H1 (cell line): ENCODE data around the gene DPH5. TPM values are rescaled to one million over a fixed set of nuclear protein-coding genes. Genes with fewer than 3 reads are reported as not detected.

ENCODE experiments used
- CTCF ChIA-PET: fragments of 300-600 bp; sonication (Branson Sonifier 250); formaldehyde crosslinking; loops from one replicate; lab custom pipeline; 2021; ENCODE audit not compliant: partially characterized antibody; lab: Charles Lee
- POLR2A ChIA-PET: fragments of 300-600 bp; sonication (Branson Sonifier 250); formaldehyde crosslinking; loops from one replicate; lab custom pipeline; 2021; ENCODE audit warnings: inconsistent platforms; ENCODE audit not compliant: partially characterized antibody; lab: Charles Lee
- DNase-seq, 2 experiments: peaks; one replicate each; pipeline versions ENCODE4 v3.0.0 to v3.0.0-alpha.2; 2010 to 2022; ENCODE audit warnings: low spot score in 2 of 2, low read depth in 1 of 2, mixed read lengths in 1 of 2
- FAIRE-seq: peaks from 2 replicates; lab custom pipeline; 2011; peaks lifted over from hg19 to GRCh38; lab: Jason Lieb, UNC
- H2AFZ ChIP-seq: 2 replicates; pipeline ENCODE4 v1.8.1; 2012; ENCODE audit warnings: low read length, inconsistent platforms
- H2AK5ac ChIP-seq: 2 replicates; pipeline ENCODE4 v1.6.1; 2013; ENCODE audit warnings: low read depth, low read length
- H2BK120ac ChIP-seq: replicated peaks from 2 replicates; pipeline ENCODE3; 2013; ENCODE audit warnings: low read depth, low read length, inconsistent platforms
- H2BK12ac ChIP-seq: 2 replicates; pipeline ENCODE4 v1.6.1; 2013; ENCODE audit warnings: low read depth, low read length
- H2BK15ac ChIP-seq: 2 replicates; pipeline ENCODE4 v1.6.1; 2013; ENCODE audit warnings: low read length
- H2BK20ac ChIP-seq: 2 replicates; pipeline ENCODE4 v1.6.1; 2013; ENCODE audit warnings: low read length
- H2BK5ac ChIP-seq: 2 replicates; pipeline ENCODE4 v1.6.1; 2013; ENCODE audit warnings: low read depth, low read length
- H3K14ac ChIP-seq: 2 replicates; pipeline ENCODE4 v1.6.1; 2013; ENCODE audit warnings: inconsistent platforms; ENCODE audit not compliant: insufficient read length
- H3K18ac ChIP-seq: 2 replicates; pipeline ENCODE4 v1.6.1; 2013; ENCODE audit warnings: low read length; ENCODE audit errors: extremely low read depth
- H3K23ac ChIP-seq: 2 replicates; pipeline ENCODE4 v1.6.1; 2013; ENCODE audit warnings: inconsistent platforms; ENCODE audit not compliant: insufficient read length
- H3K23me2 ChIP-seq: 2 replicates; pipeline ENCODE4 v1.6.1; 2013; ENCODE audit warnings: low read depth, low read length
- H3K27ac ChIP-seq: 2 replicates; pipeline ENCODE4 v1.6.1; 2011; ENCODE audit warnings: low read depth, low read length, inconsistent platforms
- H3K27me3 ChIP-seq, 4 experiments: replicated peaks in 1 of 4; 1 replicate in 1 of 4; 2 replicates in 3 of 4; pipeline versions ENCODE4 v1.6.1 to v1.8.1; 2011 to 2013; ENCODE audit warnings: low read length in 3 of 4, mild to moderate bottlenecking in 3 of 4, inconsistent platforms in 2 of 4, mixed read lengths in 2 of 4, moderate library complexity in 1 of 4; ENCODE audit not compliant: control insufficient read depth in 3 of 4, insufficient read depth in 3 of 4; ENCODE audit errors: extremely low read depth in 1 of 4
- H3K36me3 ChIP-seq, 4 experiments: 2 replicates each; pipeline versions ENCODE4 v1.6.1 to v1.8.1; 2011 to 2013; ENCODE audit warnings: mild to moderate bottlenecking in 4 of 4, low read length in 3 of 4, moderate library complexity in 2 of 4, control low read depth in 1 of 4, inconsistent platforms in 1 of 4; ENCODE audit not compliant: insufficient read depth in 4 of 4, control insufficient read depth in 2 of 4
- H3K4ac ChIP-seq: replicated peaks from 2 replicates; pipeline ENCODE3; 2013; ENCODE audit warnings: low read length, low read depth, mixed read lengths, inconsistent platforms; ENCODE audit not compliant: insufficient read length
- H3K4me1 ChIP-seq, 4 experiments: replicated peaks in 1 of 4; 1 replicate in 1 of 4; 2 replicates in 3 of 4; pipeline versions ENCODE4 v1.6.1 to v1.8.1; 2011 to 2013; ENCODE audit warnings: low read length in 3 of 4, inconsistent platforms in 2 of 4, mixed read lengths in 1 of 4; ENCODE audit not compliant: insufficient read depth in 4 of 4, control insufficient read depth in 3 of 4
- H3K4me2 ChIP-seq, 2 experiments: 2 replicates each; pipeline versions ENCODE4 v1.6.1 to v1.8.1; 2011 to 2013; ENCODE audit warnings: low read depth in 2 of 2, low read length in 2 of 2, control low read depth in 1 of 2, inconsistent platforms in 1 of 2, mild to moderate bottlenecking in 1 of 2; ENCODE audit not compliant: insufficient read depth in 1 of 2
- H3K4me3 ChIP-seq, 4 experiments: fragments of 200-600, 300-600 bp in 1 of 4; sonication (generic), shearing (Covaris generic), sonication (Bioruptor Twin) in 1 of 4; 2 replicates each; pipeline versions ENCODE4 v1.5.1 to v1.8.1; 2011 to 2016; ENCODE audit warnings: low read length in 4 of 4, low read depth in 3 of 4, control low read depth in 2 of 4, inconsistent platforms in 2 of 4, mild to moderate bottlenecking in 2 of 4, mixed read lengths in 1 of 4, moderate library complexity in 1 of 4; ENCODE audit not compliant: insufficient read depth in 2 of 4; ENCODE audit errors: extremely low read depth in 1 of 4
- H3K56ac ChIP-seq: replicated peaks from 2 replicates; pipeline ENCODE3; 2013; ENCODE audit warnings: low read depth, mild to moderate bottlenecking, mixed read lengths, low read length, inconsistent platforms; ENCODE audit not compliant: insufficient read length
- H3K79me1 ChIP-seq: 2 replicates; pipeline ENCODE4 v1.6.1; 2013; ENCODE audit warnings: low read depth, low read length, control low read depth
- H3K79me2 ChIP-seq, 2 experiments: 2 replicates each; pipeline versions ENCODE4 v1.6.1 to v1.8.1; 2012 to 2013; ENCODE audit warnings: low read length in 2 of 2, mild to moderate bottlenecking in 2 of 2, inconsistent platforms in 1 of 2; ENCODE audit not compliant: insufficient read depth in 2 of 2, control insufficient read depth in 1 of 2
- H3K9ac ChIP-seq, 4 experiments: replicated peaks in 1 of 4; 1 replicate in 1 of 4; 2 replicates in 3 of 4; pipeline versions ENCODE4 v1.6.1 to v1.8.1; 2011 to 2013; ENCODE audit warnings: low read depth in 3 of 4, low read length in 3 of 4, control low read depth in 2 of 4, mild to moderate bottlenecking in 2 of 4, moderate library complexity in 2 of 4, inconsistent platforms in 1 of 4; ENCODE audit errors: extremely low read depth in 1 of 4
- H3K9me3 ChIP-seq, 2 experiments: 2 replicates each; pipeline versions ENCODE4 v1.6.1 to v1.8.1; 2012 to 2013; ENCODE audit warnings: mild to moderate bottlenecking in 2 of 2, moderate library complexity in 2 of 2, control low read depth in 1 of 2, inconsistent platforms in 1 of 2, low read depth in 1 of 2, low read length in 1 of 2, mixed read lengths in 1 of 2; ENCODE audit not compliant: insufficient read depth in 2 of 2
- H4K20me1 ChIP-seq, 2 experiments: replicated peaks in 1 of 2; 2 replicates each; pipeline versions ENCODE3 to v1.8.1; 2011 to 2013; ENCODE audit warnings: inconsistent platforms in 2 of 2, low read length in 2 of 2, mild to moderate bottlenecking in 1 of 2; ENCODE audit not compliant: insufficient read depth in 2 of 2, control insufficient read depth in 1 of 2
- H4K5ac ChIP-seq: 2 replicates; pipeline ENCODE4 v1.6.1; 2013; ENCODE audit warnings: low read length, low read depth, mixed read lengths, inconsistent platforms; ENCODE audit not compliant: insufficient read length
- H4K8ac ChIP-seq: 2 replicates; pipeline ENCODE4 v1.8.0; 2013; ENCODE audit warnings: mild to moderate bottlenecking, moderate library complexity, low read length, inconsistent platforms; ENCODE audit not compliant: insufficient read depth; ENCODE audit errors: extremely low read depth
- H4K91ac ChIP-seq: replicated peaks from 2 replicates; pipeline ENCODE3; 2013; ENCODE audit warnings: low read length, mixed read lengths, inconsistent platforms; ENCODE audit not compliant: insufficient read length
- EZH2 ChIP-seq: fragments of 200-600 bp; sonication (generic); IDR thresholded peaks from 2 replicates; pipeline ENCODE4 v1.7.1; 2012; ENCODE audit warnings: low read depth, mild to moderate bottlenecking, moderate library complexity, low read length, inconsistent platforms; ENCODE audit not compliant: severe bottlenecking
- MAFK ChIP-seq: IDR thresholded peaks from 2 replicates; pipeline ENCODE4 v1.6.1; 2012; ENCODE audit warnings: low read depth, mild to moderate bottlenecking, improper control_type of control experiment, low read length
- NANOG ChIP-seq: IDR thresholded peaks from 2 replicates; pipeline ENCODE4 v1.6.1; 2011; ENCODE audit warnings: low read length, low read depth, mild to moderate bottlenecking, inconsistent platforms; ENCODE audit not compliant: insufficient read depth, poor library complexity, severe bottlenecking
- WGBS, 2 experiments: shearing (Covaris generic) in 1 of 2; methylation state at CpG; one replicate each; pipeline versions ENCODE4 v1.1.6 to v1.1.7; 2013 to 2015; ENCODE audit warnings: low lambda C conversion rate in 2 of 2, mixed read lengths in 2 of 2, inconsistent platforms in 1 of 2, low coverage in 1 of 2, missing lambda C conversion rate in 1 of 2; ENCODE audit not compliant: insufficient replicate concordance in 2 of 2, insufficient coverage in 1 of 2, insufficient read length in 1 of 2; ENCODE audit errors: extremely low coverage in 1 of 2, missing lambda C conversion rate in 1 of 2; 5-methylcytosine and 5-hydroxymethylcytosine counted together
- polyA plus RNA-seq, 7 experiments: library from polyadenylated mRNA; depleted of rRNA in 3 of 7; stranded (reverse) in 5 of 7; unstranded in 2 of 7; fragments of >200 nt in 5 of 7; fragments of 200-250 nt in 2 of 7; gene quantifications; 1 replicate in 5 of 7; 2 replicates in 1 of 7; 4 replicates in 1 of 7; pipeline versions ENCODE4 v1.2.1 to v1.2.3, GENCODE V29; 2011 to 2013; ENCODE audit warnings: missing spikeins in 2 of 7, mixed read lengths in 2 of 7
- total RNA-seq: library from RNA; stranded (reverse); fragmentation: NEBNext Ultra II Directional; extraction: Animal tissue kit (Norgen Biotek cat#: 25700); gene quantifications from 2 replicates; pipeline ENCODE4 v1.2.1, GENCODE V29; 2021

DPH5 gene
- total and polyA plus RNA-seq, 2 of the 8 experiments (the other 6 are each of a cell fraction or from before 2014, with no cell fraction given): 67.7 to 106 TPM

GRCh38 chr1:101060992-101061391 lies 35.4 kb upstream of the DPH5 start:
- no peak overlapping the region for H2BK15ac ChIP-seq
- H3K27me3 ChIP-seq: no peaks in the 10 kb centered on the region
- no peak for DNase-seq
- H4K20me1 ChIP-seq: no peaks in the 10 kb centered on the region
- H3K23ac ChIP-seq: no peak overlapping the region
- H4K5ac ChIP-seq: no peak overlapping the region
- no peak overlapping the region for H2BK120ac ChIP-seq
- no peaks in the 10 kb centered on the region for H3K79me1 ChIP-seq
- no peak for FAIRE-seq
- H3K9ac ChIP-seq: no peak overlapping the region
- no peaks in the 10 kb centered on the region for H3K79me2 ChIP-seq
- H4K91ac ChIP-seq: no peak overlapping the region
- no peak overlapping the region for H3K56ac ChIP-seq
- H3K18ac ChIP-seq: no peak overlapping the region
- H2BK5ac ChIP-seq: no peak overlapping the region
- no peak overlapping the region for H2AFZ ChIP-seq
- no peak overlapping the region for H3K4me3 ChIP-seq
- WGBS, 2 experiments: 100% methylated on average over 1 of the region's 1 CpG; no CpG with 5 or more reads in 1 of the 2 experiments
- no peak overlapping the region for H3K4ac ChIP-seq
- H2AK5ac ChIP-seq: no peak overlapping the region
- no peaks in the 10 kb centered on the region for H3K9me3 ChIP-seq
- ChIA-PET POLR2A (no interaction called here), CTCF (no interaction called here)
- H3K23me2 ChIP-seq: no peaks in the 10 kb centered on the region
- H2BK20ac ChIP-seq: no peak overlapping the region
- no peak overlapping the region for H3K14ac ChIP-seq
- H3K4me1 ChIP-seq: no peaks in the 10 kb centered on the region
- H3K27ac ChIP-seq: no peak overlapping the region
- no peak overlapping the region for H3K4me2 ChIP-seq
- H2BK12ac ChIP-seq: no peak overlapping the region
- no peaks in the 10 kb centered on the region for H3K36me3 ChIP-seq
- no peak overlapping the region for H4K8ac ChIP-seq
- TF ChIP-seq NANOG: no peak
- TF ChIP-seq MAFK: no peak
- no peak for TF ChIP-seq EZH2
